MM.1S (cell line): Measurements from ENCODE around the gene BICC1.

ENCODE experiments used
- CTCF ChIP-seq: fragments of 300-600 bp; sonication (generic); IDR thresholded peaks from 2 replicates; pipeline ENCODE4 v1.5.1; 2016; ENCODE audit warnings: antibody characterized with exemption, low read length, mixed read lengths
- EZH2 ChIP-seq: fragments of 300-600 bp; sonication (generic); optimal IDR thresholded peaks from 2 replicates; pipeline ENCODE3; 2017; ENCODE audit warnings: low read depth, mild to moderate bottlenecking, antibody characterized with exemption, low read length, mixed read lengths
- EZH2phosphoT487 ChIP-seq: fragments of 300-600 bp; sonication (generic); IDR thresholded peaks from 2 replicates; pipeline ENCODE4 v1.6.1; 2018; ENCODE audit warnings: antibody characterized with exemption, low read length

GRCh38 chr10:58467931-58468635, 44.6 kb upstream of the BICC1 start:
- TF ChIP-seq EZH2phosphoT487 (no peak), CTCF (no peak), EZH2 (no peak)
